ENCODE data around the gene JAGN1.
"Not testable (repeated sequence)": the region's sequence is repeated elsewhere in the genome, so short reads cannot be mapped to it uniquely, and the experiment has no call there.

The JAGN1 gene

DNA sequence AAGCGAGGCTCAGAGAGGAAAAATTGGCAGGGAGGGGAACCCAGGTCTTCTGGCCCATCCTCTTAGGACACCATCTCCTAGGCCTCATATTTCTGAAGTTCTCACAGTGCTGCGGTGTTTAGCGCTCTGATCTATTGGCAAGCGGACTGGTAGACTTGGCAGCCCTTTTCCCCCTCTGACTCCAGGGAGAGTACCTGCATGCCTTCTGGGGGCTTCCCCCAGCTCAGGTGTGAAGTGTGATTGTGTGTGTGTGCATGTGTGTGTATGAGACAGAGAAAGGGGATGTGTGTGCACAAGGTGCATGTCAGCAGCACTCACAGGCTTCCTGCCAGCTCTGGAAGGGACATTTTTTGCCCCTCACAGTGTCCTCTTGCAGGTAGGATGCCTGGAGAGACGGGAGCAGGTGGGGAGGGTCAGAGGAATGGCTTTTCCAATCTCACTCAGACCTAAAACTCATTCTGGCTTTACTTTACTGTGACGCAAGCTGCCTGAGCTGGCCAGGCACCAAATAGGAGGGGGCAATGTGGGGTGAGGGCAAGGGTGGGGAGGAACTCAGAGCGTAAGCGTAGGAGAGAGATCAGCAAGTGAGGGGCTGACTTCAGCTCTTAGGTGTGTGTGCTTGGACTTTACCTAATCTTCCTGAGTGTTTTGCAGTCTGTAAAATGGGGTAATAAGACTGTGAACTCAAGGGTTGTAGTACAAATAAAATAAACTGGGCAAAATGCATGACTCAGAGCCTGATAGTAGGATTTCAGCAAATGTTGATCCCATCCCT lies 8.2 kb downstream of the JAGN1 start:
- no peak for DNase-seq

GRCh38 chr3:9899289-9899791 lies 8.9 kb downstream of the JAGN1 start:
- no peak for DNase-seq

- not testable (repeated sequence) for DNase-seq
Measured at GRCh38 chr3:9900965-9901415, 10.6 kb downstream of the JAGN1 start.

DNA sequence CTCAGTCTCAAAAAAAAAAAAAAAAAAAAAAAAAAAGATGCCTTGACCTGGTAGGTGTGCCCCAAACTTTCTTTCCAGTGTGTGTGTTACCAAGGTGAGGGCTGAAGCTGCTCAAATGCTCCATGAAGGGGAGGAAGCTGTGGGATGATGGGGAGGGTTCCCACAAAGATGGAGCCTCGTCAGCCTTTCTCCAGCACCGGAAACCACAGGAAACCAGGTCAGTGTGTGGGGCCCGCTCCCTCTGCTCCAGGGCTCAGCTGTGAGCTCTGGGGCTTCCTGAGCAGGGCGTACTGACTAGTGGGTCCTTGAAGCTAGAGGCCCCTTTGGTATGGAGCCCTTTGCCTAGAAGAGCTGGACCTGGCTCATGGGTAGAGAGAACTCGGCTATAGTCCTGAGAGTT lies 11.6 kb downstream of the JAGN1 start:
- DNase-seq = peak; percentile 38

- DNase-seq = no peak
Measured at GRCh38 chr3:9902372-9903237, 12.2 kb downstream of the JAGN1 start, which contains the start of gene IL17RE. IL17RE (plus strand) TSS chr3:9902848; CDS start chr3:9902933, 85 bp downstream.

- DNase-seq = no peak
Measured at GRCh38 chr3:9903238-9903624, 12.8 kb downstream of the JAGN1 start.

DNA sequence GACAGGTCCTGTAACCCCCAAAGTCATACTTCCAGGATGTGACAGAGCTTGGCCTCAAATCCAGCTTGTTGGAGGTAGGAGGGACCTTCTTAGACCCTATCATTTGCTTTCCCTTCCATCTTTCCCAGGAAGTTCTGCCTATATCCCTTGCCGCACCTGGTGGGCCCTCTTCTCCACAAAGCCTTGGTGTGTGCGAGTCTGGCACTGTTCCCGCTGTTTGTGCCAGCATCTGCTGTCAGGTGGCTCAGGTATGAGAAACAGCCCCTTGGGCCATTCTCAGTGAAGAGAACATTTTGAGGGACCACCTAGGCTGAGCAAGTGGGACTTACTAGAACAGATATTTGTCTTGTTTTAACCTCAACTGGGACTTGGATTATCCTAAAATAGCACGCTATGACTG lies 13.5 kb downstream of the JAGN1 start:
- DNase-seq = no peak

GRCh38 chr3:9906480-9906879 lies 16.1 kb downstream of the JAGN1 start:
- DNase-seq = no peak

DNA sequence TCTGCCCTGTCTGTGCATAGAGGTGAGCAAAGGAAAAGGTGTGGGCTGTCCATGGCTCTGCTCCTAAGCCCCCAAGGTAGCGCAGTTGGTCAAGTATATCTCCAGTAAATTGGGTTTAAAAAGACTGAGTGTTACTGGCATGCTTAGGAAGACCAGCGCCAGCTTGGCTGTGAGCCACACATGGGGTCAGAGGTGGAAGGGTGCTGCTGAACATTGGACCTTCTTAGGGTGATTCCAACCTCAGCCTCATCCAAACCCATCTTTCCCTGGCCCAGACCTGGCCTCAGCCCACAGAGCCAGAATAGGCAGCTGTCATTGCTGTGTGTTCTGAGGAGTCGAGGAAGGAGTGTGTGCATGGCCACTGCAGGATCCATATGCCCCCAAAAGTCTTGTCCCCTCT lies 17.9 kb downstream of the JAGN1 start:
- no peak for DNase-seq

DNA sequence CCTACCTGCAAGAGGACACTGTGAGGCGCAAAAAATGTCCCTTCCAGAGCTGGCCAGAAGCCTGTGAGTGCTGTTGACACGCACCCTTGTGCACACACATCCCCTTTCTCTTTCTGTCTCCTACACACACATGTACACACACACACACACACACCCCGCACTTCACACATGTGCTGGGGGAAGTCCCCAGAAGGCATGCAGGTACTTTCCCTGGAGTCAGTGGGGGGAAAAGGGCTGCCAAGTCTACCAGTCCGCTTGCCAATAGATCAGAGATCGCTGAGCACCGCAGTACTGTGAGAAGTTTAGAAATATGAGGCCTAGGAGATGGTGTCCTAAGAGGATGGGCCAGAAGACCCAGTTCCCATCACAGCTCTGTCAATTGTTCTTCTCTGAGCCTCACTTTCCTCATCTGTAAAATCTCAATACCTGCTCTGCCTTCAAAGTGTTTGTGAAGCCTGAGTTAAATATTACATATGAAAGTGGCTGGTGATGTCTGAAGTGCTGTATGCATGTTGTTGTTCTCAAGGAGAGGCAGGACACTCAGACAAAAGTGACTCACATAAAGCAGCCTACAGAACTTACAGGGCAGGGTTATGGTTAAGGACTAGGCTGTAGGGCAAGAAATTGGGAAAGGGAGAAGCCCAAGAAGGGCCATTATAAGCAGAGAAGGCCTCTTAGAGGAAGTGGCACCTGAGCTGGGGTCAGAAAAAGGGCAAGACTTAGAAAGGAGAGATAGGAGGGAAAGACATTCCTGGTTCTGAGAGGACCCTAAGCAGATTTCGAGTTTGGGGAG lies 19.0 kb downstream of the JAGN1 start:
- DNase-seq = peak; percentile 21

DNA sequence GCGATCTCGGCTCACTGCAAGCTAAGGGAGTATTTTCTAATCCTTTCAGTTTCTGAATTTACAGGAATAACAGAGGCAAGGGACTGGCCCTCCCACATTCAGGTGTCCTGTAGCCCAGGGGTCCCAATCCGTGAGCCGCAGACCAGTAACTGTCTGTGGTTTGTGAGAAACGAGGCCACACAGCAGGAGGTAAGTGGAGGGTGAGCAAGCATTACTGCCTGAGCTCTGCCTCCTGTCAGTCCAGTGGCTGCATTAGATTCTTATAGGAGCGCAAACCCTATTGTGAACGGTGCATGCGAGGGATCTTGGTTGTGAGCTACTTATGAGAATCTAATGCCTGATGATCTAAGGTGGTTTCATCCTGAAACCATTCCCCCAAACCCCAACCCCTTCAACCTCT lies 21.5 kb downstream of the JAGN1 start:
- no peak for DNase-seq

- peak; percentile 76 for DNase-seq
Measured at GRCh38 chr3:9912294-9912935, 22.0 kb downstream of the JAGN1 start.

- DNase-seq = no peak
Measured at GRCh38 chr3:9913601-9914000, 23.2 kb downstream of the JAGN1 start.

DNA sequence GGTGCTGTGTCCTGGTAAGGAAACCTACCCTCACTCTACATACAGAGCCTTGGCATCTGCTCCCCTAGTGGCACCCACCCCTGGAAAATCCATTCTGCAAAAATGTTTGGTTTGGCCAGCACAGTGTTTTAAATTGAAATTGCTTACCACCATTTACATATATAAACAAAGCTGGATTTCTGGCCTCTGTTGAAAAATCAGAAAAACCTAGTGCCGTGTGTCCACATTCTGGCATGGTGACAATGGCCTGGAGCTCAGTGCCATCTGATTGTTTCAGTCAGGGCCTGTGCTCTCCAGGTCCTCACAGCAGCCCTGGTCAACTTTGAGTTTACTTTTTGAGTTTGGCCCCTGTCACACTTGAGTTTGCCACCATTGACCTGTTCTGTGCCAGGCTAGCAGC lies 23.6 kb downstream of the JAGN1 start:
- DNase-seq = no peak

- DNase-seq = no peak
Measured at GRCh38 chr3:9914559-9915253, 24.3 kb downstream of the JAGN1 start.

DNA sequence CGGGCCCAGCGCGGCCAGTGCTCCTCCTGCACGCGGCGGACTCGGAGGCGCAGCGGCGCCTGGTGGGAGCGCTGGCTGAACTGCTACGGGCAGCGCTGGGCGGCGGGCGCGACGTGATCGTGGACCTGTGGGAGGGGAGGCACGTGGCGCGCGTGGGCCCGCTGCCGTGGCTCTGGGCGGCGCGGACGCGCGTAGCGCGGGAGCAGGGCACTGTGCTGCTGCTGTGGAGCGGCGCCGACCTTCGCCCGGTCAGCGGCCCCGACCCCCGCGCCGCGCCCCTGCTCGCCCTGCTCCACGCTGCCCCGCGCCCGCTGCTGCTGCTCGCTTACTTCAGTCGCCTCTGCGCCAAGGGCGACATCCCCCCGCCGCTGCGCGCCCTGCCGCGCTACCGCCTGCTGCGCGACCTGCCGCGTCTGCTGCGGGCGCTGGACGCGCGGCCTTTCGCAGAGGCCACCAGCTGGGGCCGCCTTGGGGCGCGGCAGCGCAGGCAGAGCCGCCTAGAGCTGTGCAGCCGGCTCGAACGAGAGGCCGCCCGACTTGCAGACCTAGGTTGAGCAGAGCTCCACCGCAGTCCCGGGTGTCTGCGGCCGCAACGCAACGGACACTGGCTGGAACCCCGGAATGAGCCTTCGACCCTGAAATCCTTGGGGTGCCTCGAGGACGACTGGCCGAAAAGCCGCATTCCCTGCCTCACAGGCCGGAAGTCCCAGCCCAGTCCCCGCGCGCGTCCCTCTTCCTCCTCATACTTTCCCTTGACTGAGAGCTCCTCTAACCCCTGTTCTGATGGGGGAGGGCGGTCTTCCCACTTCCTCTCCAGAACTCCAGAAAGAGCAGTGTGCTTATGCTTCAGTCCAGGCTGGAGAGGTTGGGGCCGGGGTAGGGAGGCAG lies 25.1 kb downstream of the JAGN1 start:
- DNase-seq = no peak

DNA sequence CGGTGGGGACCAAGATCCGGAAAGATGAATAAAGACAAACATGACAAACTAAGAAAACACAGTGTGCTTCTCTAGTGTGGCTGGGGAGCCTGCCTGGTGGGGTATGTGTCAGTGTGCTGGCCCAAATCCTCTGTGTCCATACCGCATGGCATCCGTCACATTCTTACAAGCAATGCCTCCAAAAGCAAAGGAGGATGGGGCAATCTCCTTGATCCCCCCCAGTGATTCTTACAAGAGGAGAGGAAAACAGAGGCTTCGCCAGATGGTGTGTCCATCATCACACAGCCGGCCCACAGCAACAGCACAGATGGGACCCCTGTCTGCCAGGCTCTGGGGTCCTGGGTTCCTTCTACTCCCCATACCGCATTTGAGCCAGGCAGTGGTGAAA lies 25.9 kb downstream of the JAGN1 start:
- no peak for DNase-seq

GRCh38 chr3:9916734-9917680 lies 26.6 kb downstream of the JAGN1 start, which contains the start of gene IL17RC:
IL17RC (plus strand) TSS chr3:9917098; CDS start chr3:9917316, 218 bp downstream.
- DNase-seq = no peak

GRCh38 chr3:9917820-9918219 lies 27.4 kb downstream of the JAGN1 start:
- DNase-seq = no peak
